Urothelium cell line (cell line): ENCODE results near the gene MICAL2.

ENCODE experiments used
- DNase-seq: peaks from one replicate; pipeline ENCODE4 v3.0.0; 2011; ENCODE audit warnings: low spot score, mixed read lengths
- FAIRE-seq: peaks from 2 replicates; lab custom pipeline; 2011; peaks lifted over from hg19 to GRCh38; lab: Jason Lieb, UNC

The MICAL2 gene

GRCh38 chr11:12278766-12279671, 168.6 kb downstream of the MICAL2 start:
- FAIRE-seq (no peak), DNase-seq (no peak)

GRCh38 chr11:12279672-12280108, 169.3 kb downstream of the MICAL2 start:
- no peak for DNase-seq
- no peak for FAIRE-seq

GRCh38 chr11:12280199-12280837, 169.9 kb downstream of the MICAL2 start:
- no peak for FAIRE-seq

GRCh38 chr11:12280838-12281565, 170.6 kb downstream of the MICAL2 start:
- FAIRE-seq (no peak), DNase-seq (no peak)

More at GRCh38 chr11:12280199-12280837, 169.9 kb downstream of the MICAL2 start:
- no peak for DNase-seq

GRCh38 chr11:12281571-12282478, 171.4 kb downstream of the MICAL2 start:
- FAIRE-seq (peak; percentile 13), DNase-seq (peak; percentile 85)

- no peak for FAIRE-seq
- DNase-seq: no peak
Measured at GRCh38 chr11:12282676-12283075, 172.3 kb downstream of the MICAL2 start.

- DNase-seq: no peak
- no peak for FAIRE-seq
Measured at GRCh38 chr11:12284316-12285050, 174.1 kb downstream of the MICAL2 start.

GRCh38 chr11:12285106-12285505, 174.7 kb downstream of the MICAL2 start:
- peak; percentile 13 for FAIRE-seq
- DNase-seq: no peak

- FAIRE-seq: no peak
- no peak for DNase-seq
Measured at GRCh38 chr11:12285811-12286222, 175.4 kb downstream of the MICAL2 start.

GRCh38 chr11:12286606-12287005, 176.2 kb downstream of the MICAL2 start:
- FAIRE-seq (no peak), DNase-seq (no peak)

GRCh38 chr11:12287009-12287373, 176.6 kb downstream of the MICAL2 start:
- DNase-seq: peak; percentile 84
- peak; percentile 79 for FAIRE-seq

GRCh38 chr11:12287374-12288211, 177.2 kb downstream of the MICAL2 start:
- DNase-seq: peak; percentile 88
- peak; percentile 92 for FAIRE-seq

- DNase-seq (peak; percentile 82), FAIRE-seq (no peak)
Measured at GRCh38 chr11:12288212-12288930, 178.0 kb downstream of the MICAL2 start.

- FAIRE-seq (no peak), DNase-seq (no peak)
Measured at GRCh38 chr11:12288931-12289666, 178.7 kb downstream of the MICAL2 start.

- FAIRE-seq (no peak), DNase-seq (no peak)
Measured at GRCh38 chr11:12289667-12290476, 179.5 kb downstream of the MICAL2 start.

- no peak for FAIRE-seq
- no peak for DNase-seq
Measured at GRCh38 chr11:12290477-12290922, 180.1 kb downstream of the MICAL2 start.
